DND-41 (cell line): ENCODE measurements around the gene SRD5A1.

Experiments
- ATAC-seq: fragments of 200-7000 bp; cut with Tn5 transposase; 3 replicates; pipeline ENCODE4 v1.9.1; 2021; ENCODE audit warnings: low read depth; ENCODE audit not compliant: insufficient read depth
- DNase-seq: peaks from one replicate; pipeline ENCODE4 v3.0.0-alpha.2; 2020
- H2AFZ ChIP-seq: 2 replicates; pipeline ENCODE4 v1.6.0; 2012; ENCODE audit warnings: low read depth, low read length
- H3K27ac ChIP-seq: 2 replicates; pipeline ENCODE4 v1.5.1; 2012; ENCODE audit warnings: low read length, inconsistent platforms
- H3K27me3 ChIP-seq: fragments of 200-600 bp; sonication (generic); 2 replicates; pipeline ENCODE4 v1.6.0; 2012; ENCODE audit warnings: low read length, mild to moderate bottlenecking, inconsistent platforms; ENCODE audit not compliant: insufficient read depth, poor library complexity
- H3K36me3 ChIP-seq: 2 replicates; pipeline ENCODE4 v1.5.1; 2012; ENCODE audit warnings: low read length, inconsistent platforms; ENCODE audit not compliant: insufficient read depth
- H3K4me1 ChIP-seq: 2 replicates; pipeline ENCODE4 v1.5.1; 2012; ENCODE audit warnings: mild to moderate bottlenecking, low read length; ENCODE audit not compliant: insufficient read depth
- H3K4me2 ChIP-seq: 2 replicates; pipeline ENCODE4 v1.6.0; 2012; ENCODE audit warnings: mild to moderate bottlenecking, moderate library complexity, low read length, inconsistent platforms; ENCODE audit not compliant: insufficient read depth
- H3K4me3 ChIP-seq, 2 experiments: fragments of 200-600 bp in 1 of 2; shearing (Covaris generic) in 1 of 2; 2 replicates each; pipeline ENCODE4 v1.5.1; 2012 to 2016; ENCODE audit warnings: inconsistent platforms in 2 of 2, low read length in 2 of 2, mild to moderate bottlenecking in 2 of 2, low read depth in 1 of 2, moderate library complexity in 1 of 2
- H3K79me2 ChIP-seq: 2 replicates; pipeline ENCODE4 v1.6.0; 2012; ENCODE audit warnings: low read length, inconsistent platforms; ENCODE audit not compliant: insufficient read depth
- H3K9ac ChIP-seq: 2 replicates; pipeline ENCODE4 v1.6.0; 2012; ENCODE audit warnings: low read depth, mild to moderate bottlenecking, inconsistent platforms, low read length, moderate library complexity
- H3K9me3 ChIP-seq: 2 replicates; pipeline ENCODE4 v1.5.1; 2012; ENCODE audit warnings: low read length, moderate library complexity, mild to moderate bottlenecking, inconsistent platforms; ENCODE audit not compliant: insufficient read depth, severe bottlenecking
- H4K20me1 ChIP-seq: 2 replicates; pipeline ENCODE4 v1.6.0; 2012; ENCODE audit warnings: low read length; ENCODE audit not compliant: insufficient read depth
- EZH2 ChIP-seq: IDR thresholded peaks from 3 replicates; pipeline ENCODE4 v1.6.1; 2012; ENCODE audit warnings: borderline replicate concordance, low read depth, mild to moderate bottlenecking, moderate library complexity, low read length, inconsistent platforms; ENCODE audit not compliant: severe bottlenecking
- TF ChIP-seq, protein P1 (sequence below): IDR thresholded peaks from 2 replicates; pipeline ENCODE4 v1.5.1; 2012; ENCODE audit warnings: borderline replicate concordance, low read length, moderate library complexity, mild to moderate bottlenecking; ENCODE audit not compliant: poor library complexity, severe bottlenecking; ENCODE audit errors: extremely low read depth

The SRD5A1 gene

DNA sequence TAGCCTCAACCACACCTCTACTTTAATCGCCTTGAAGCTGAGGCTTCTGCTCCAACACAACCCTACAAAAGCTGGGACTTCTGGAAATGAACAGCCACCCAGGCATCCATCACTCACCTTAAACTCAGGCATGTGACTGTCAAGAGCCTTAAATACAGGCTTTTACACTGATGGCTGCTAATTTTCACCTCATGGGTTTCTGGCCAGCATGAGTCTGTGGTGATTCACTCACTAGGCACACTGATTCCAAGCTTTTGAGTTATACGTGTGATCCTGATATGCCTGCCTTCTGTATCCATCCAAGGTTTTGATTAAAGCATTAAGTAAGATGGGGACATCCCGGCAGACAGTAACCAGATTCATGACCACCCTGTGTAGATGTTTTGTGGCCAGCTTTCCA, 9.3 kb upstream of the SRD5A1 start:
- Histone ChIP-seq H3K9ac (no peak overlapping the region), H4K20me1 (peaks cover 54% of the 10 kb centered on the region), H3K36me3 (peaks cover 92% of the 10 kb centered on the region), H3K4me2 (no peak overlapping the region), H2AFZ (no peak overlapping the region), H3K79me2 (peaks cover 92% of the 10 kb centered on the region), H3K27me3 (no peaks in the 10 kb centered on the region), H3K4me3 (no peak overlapping the region), H3K9me3 (no peaks in the 10 kb centered on the region), H3K4me1 (peaks cover 3% of the 10 kb centered on the region; the same call in 1 of the 2 replicates), H3K27ac (no peak overlapping the region)
- no peak for TF ChIP-seq EZH2
- TF ChIP-seq, protein P1, sequence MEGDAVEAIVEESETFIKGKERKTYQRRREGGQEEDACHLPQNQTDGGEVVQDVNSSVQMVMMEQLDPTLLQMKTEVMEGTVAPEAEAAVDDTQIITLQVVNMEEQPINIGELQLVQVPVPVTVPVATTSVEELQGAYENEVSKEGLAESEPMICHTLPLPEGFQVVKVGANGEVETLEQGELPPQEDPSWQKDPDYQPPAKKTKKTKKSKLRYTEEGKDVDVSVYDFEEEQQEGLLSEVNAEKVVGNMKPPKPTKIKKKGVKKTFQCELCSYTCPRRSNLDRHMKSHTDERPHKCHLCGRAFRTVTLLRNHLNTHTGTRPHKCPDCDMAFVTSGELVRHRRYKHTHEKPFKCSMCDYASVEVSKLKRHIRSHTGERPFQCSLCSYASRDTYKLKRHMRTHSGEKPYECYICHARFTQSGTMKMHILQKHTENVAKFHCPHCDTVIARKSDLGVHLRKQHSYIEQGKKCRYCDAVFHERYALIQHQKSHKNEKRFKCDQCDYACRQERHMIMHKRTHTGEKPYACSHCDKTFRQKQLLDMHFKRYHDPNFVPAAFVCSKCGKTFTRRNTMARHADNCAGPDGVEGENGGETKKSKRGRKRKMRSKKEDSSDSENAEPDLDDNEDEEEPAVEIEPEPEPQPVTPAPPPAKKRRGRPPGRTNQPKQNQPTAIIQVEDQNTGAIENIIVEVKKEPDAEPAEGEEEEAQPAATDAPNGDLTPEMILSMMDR: no peak
- DNase-seq (no peak), ATAC-seq (no peak)

DNA sequence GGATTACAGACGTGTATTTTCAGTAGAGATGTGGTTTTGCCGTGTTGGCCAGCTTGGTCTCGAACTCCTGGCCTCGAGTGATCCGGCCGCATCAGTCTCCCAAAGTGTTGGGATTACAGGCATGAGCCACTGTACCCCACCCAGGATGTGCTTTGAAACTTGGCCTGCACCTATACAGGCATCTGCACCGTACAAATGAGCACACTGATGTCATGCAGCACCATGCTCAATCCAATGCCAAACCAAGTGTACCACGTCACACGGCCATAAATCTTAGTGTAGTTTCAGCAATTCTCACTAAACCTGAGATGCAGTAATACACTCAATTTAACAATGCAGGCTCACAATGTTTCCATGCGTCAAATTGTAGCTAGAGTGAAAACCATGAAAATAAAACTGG, 6.7 kb upstream of the SRD5A1 start:
- Histone ChIP-seq H3K4me2 (no peak overlapping the region), H4K20me1 (peaks cover 69% of the 10 kb centered on the region), H2AFZ (no peak overlapping the region), H3K4me3 (no peak overlapping the region), H3K27ac (no peak overlapping the region), H3K79me2 (peaks cover 99% of the 10 kb centered on the region), H3K4me1 (peaks cover 25% of the 10 kb centered on the region), H3K27me3 (no peaks in the 10 kb centered on the region), H3K9me3 (no peaks in the 10 kb centered on the region), H3K9ac (no peak overlapping the region), H3K36me3 (peaks cover 96% of the 10 kb centered on the region)
- no peak for TF ChIP-seq EZH2
- TF ChIP-seq, protein P1: no peak
- ATAC-seq: no peak
- no peak for DNase-seq

GRCh38 chr5:6631441-6631840, 1.8 kb upstream of the SRD5A1 start:
- peak overlapping the region; percentile 93 for H3K27ac ChIP-seq
- no peaks in the 10 kb centered on the region for H3K9me3 ChIP-seq
- H3K9ac ChIP-seq: peak overlapping the region; percentile 80
- no peak for TF ChIP-seq EZH2
- TF ChIP-seq, protein P1: no peak
- peaks cover 48% of the 10 kb centered on the region for H3K4me1 ChIP-seq
- H4K20me1 ChIP-seq: peaks cover 48% of the 10 kb centered on the region
- H3K27me3 ChIP-seq: no peaks in the 10 kb centered on the region
- H3K79me2 ChIP-seq: peaks cover 84% of the 10 kb centered on the region
- peaks cover 53% of the 10 kb centered on the region for H3K36me3 ChIP-seq
- ATAC-seq (no peak), DNase-seq (no peak)
- H3K4me3 ChIP-seq: peak overlapping the region; percentile 65 to 75; a peak in 3 of 4 replicates
- peak overlapping the region; percentile 87 for H3K4me2 ChIP-seq
- no peak overlapping the region for H2AFZ ChIP-seq
